Endothelial cell of umbilical vein (primary cell): ENCODE data around the gene PARP9. TPM values are rescaled to one million over a fixed set of nuclear protein-coding genes. Genes with fewer than 3 reads are reported as not detected.

Experiments
- BruUV-seq: library from RNA; stranded (reverse); fragments of 400-500 nt; replicated peaks from 2 replicates; lab custom pipeline; 2021; lab: Mats Ljungman, UMichigan
- CTCF ChIA-PET: fragments of 300-600, 350-600 bp; sonication (Branson Sonifier 250); formaldehyde crosslinking; loops from one replicate; lab custom pipeline; 2021; ENCODE audit warnings: antibody characterized with exemption, inconsistent platforms; lab: Charles Lee
- POLR2A ChIA-PET: fragments of 300-600, 350-600 bp; sonication (Branson Sonifier 250); formaldehyde crosslinking; loops from one replicate; lab custom pipeline; 2021; ENCODE audit warnings: antibody characterized with exemption, inconsistent platforms; lab: Charles Lee
- DNase-seq: peaks from one replicate; pipeline ENCODE4 v3.0.0-alpha.2; 2011; ENCODE audit warnings: low read depth, low spot score
- FAIRE-seq: peaks from 2 replicates; lab custom pipeline; 2011; peaks lifted over from hg19 to GRCh38; lab: Jason Lieb, UNC
- H2AFZ ChIP-seq: 2 replicates; pipeline ENCODE4 v1.6.0; 2012; ENCODE audit warnings: low read depth, low read length, control low read depth, inconsistent platforms
- H3K27ac ChIP-seq: 2 replicates; pipeline ENCODE4 v1.5.1; 2011; ENCODE audit warnings: low read depth, mild to moderate bottlenecking, control low read depth, low read length, moderate library complexity; ENCODE audit not compliant: insufficient read depth
- H3K27me3 ChIP-seq, 2 experiments: 2 replicates each; pipeline versions ENCODE4 v1.6.0 to v1.6.1; 2011; ENCODE audit warnings: low read length in 2 of 2, mixed read lengths in 1 of 2; ENCODE audit not compliant: control insufficient read depth in 2 of 2, insufficient read depth in 2 of 2
- H3K36me3 ChIP-seq, 2 experiments: 2 replicates in 1 of 2; 3 replicates in 1 of 2; pipeline ENCODE4 v1.5.1; 2011; ENCODE audit warnings: low read length in 2 of 2, mild to moderate bottlenecking in 1 of 2, moderate library complexity in 1 of 2; ENCODE audit not compliant: control insufficient read depth in 2 of 2, insufficient read depth in 2 of 2; ENCODE audit errors: extremely low read depth in 1 of 2
- H3K4me1 ChIP-seq: 3 replicates; pipeline ENCODE4 v1.5.1; 2011; ENCODE audit warnings: mild to moderate bottlenecking, low read length; ENCODE audit not compliant: control insufficient read depth, insufficient read depth; ENCODE audit errors: extremely low read depth
- H3K4me2 ChIP-seq: 2 replicates; pipeline ENCODE4 v1.6.1; 2011; ENCODE audit warnings: low read length, control low read depth, mixed read lengths; ENCODE audit not compliant: insufficient read depth
- H3K4me3 ChIP-seq, 3 experiments: fragments of 200-600 bp in 1 of 3; sonication (generic), shearing (Covaris generic) in 1 of 3; replicated peaks in 1 of 3; 2 replicates each; pipeline ENCODE4 v1.5.1; 2011 to 2016; ENCODE audit warnings: control low read depth in 3 of 3, low read length in 3 of 3, mild to moderate bottlenecking in 2 of 3, inconsistent platforms in 1 of 3, low read depth in 1 of 3, moderate library complexity in 1 of 3; ENCODE audit not compliant: insufficient read depth in 1 of 3
- H3K79me2 ChIP-seq: 2 replicates; pipeline ENCODE4 v1.6.0; 2012; ENCODE audit warnings: low read length, inconsistent platforms; ENCODE audit not compliant: control insufficient read depth, insufficient read depth
- H3K9ac ChIP-seq: replicated peaks from 2 replicates; pipeline ENCODE3; 2011; ENCODE audit warnings: low read length, control low read depth; ENCODE audit not compliant: insufficient read depth; ENCODE audit errors: extremely low read depth
- H3K9me1 ChIP-seq: replicated peaks from 3 replicates; pipeline ENCODE4 v1.6.0; 2011; ENCODE audit warnings: mild to moderate bottlenecking, low read length; ENCODE audit not compliant: control insufficient read depth, insufficient read depth; ENCODE audit errors: extremely low read depth
- H3K9me3 ChIP-seq: replicated peaks from 2 replicates; pipeline ENCODE4 v1.5.1; 2012; ENCODE audit warnings: low read length, inconsistent platforms; ENCODE audit not compliant: control insufficient read depth, insufficient read depth
- H4K20me1 ChIP-seq: replicated peaks from 2 replicates; pipeline ENCODE3; 2011; ENCODE audit warnings: mild to moderate bottlenecking, low read length; ENCODE audit not compliant: control insufficient read depth, insufficient read depth; ENCODE audit errors: extremely low read depth
- CTCF ChIP-seq, 2 donors: IDR thresholded peaks; 1 replicate in 1 of 2; 2 replicates in 1 of 2; pipeline ENCODE4 v1.5.1; 2011; ENCODE audit warnings: low read length in 2 of 2, mild to moderate bottlenecking in 2 of 2, moderate library complexity in 2 of 2, control low read depth in 1 of 2, inconsistent platforms in 1 of 2, low read depth in 1 of 2; ENCODE audit not compliant: insufficient read depth in 1 of 2; ENCODE audit errors: extremely low read depth in 1 of 2
- EZH2 ChIP-seq: IDR thresholded peaks from 2 replicates; pipeline ENCODE4 v1.6.1; 2012; ENCODE audit warnings: borderline replicate concordance, low read depth, mild to moderate bottlenecking, moderate library complexity, low read length, inconsistent platforms; ENCODE audit not compliant: severe bottlenecking
- FOS ChIP-seq: IDR thresholded peaks from 2 replicates; pipeline ENCODE4 v1.6.1; 2011; ENCODE audit warnings: mild to moderate bottlenecking, low read length, moderate library complexity, borderline replicate concordance; ENCODE audit not compliant: insufficient read depth
- GATA2 ChIP-seq: IDR thresholded peaks from 2 replicates; pipeline ENCODE4 v1.7.0; 2011; ENCODE audit warnings: low read depth, mild to moderate bottlenecking, moderate library complexity, mixed read lengths, low read length; ENCODE audit not compliant: insufficient read length, insufficient read depth
- JUN ChIP-seq: IDR thresholded peaks from 2 replicates; pipeline ENCODE4 v1.6.1; 2011; ENCODE audit warnings: borderline replicate concordance, low read depth; ENCODE audit not compliant: insufficient read length, insufficient read depth
- MAX ChIP-seq: IDR thresholded peaks from 2 replicates; pipeline ENCODE4 v1.6.1; 2011; ENCODE audit not compliant: insufficient read depth, insufficient read length
- MYC ChIP-seq: IDR thresholded peaks from one replicate; pipeline ENCODE4 v1.6.1; 2011; ENCODE audit warnings: mild to moderate bottlenecking, low read depth, low read length
- POLR2A ChIP-seq: IDR thresholded peaks from 2 replicates; pipeline ENCODE4 v1.6.1; 2012; ENCODE audit warnings: low read depth, mild to moderate bottlenecking, control low read depth, low read length
- POLR2AphosphoS5 ChIP-seq: IDR thresholded peaks from 2 replicates; pipeline ENCODE4 v1.6.1; 2012; ENCODE audit warnings: low read depth, mild to moderate bottlenecking, control low read depth, low read length, moderate library complexity; ENCODE audit not compliant: insufficient read depth
- dilution Hi-C: fragments of 300-500 bp; cut with MboI; formaldehyde crosslinking; loops from one replicate; pipeline ENCODE4 v1.15.0; 2019; ENCODE audit warnings: low sequenced_read_pairs; ENCODE audit not compliant: extremely low pct_ligation_motif_present
- intact Hi-C: fragments of 100-400 bp; cut with micrococcal nuclease; formaldehyde crosslinking; loops from one replicate; pipeline ENCODE4 v1.10.0; 2022
- polyA plus RNA-seq, 4 experiments: library from polyadenylated mRNA; depleted of rRNA in 3 of 4; stranded (reverse) in 3 of 4; unstranded in 1 of 4; fragments of >200 nt; gene quantifications; 2 replicates each; pipeline versions ENCODE4 v1.2.1 to v1.2.3, GENCODE V29; 2011 to 2012; ENCODE audit warnings: missing spikeins in 1 of 4
- total RNA-seq: library from RNA; stranded (reverse); gene quantifications from 2 replicates; pipeline ENCODE4 v1.2.3, GENCODE V29; 2021

The PARP9 gene
- total and polyA plus RNA-seq, 2 donors (not counting 3 experiments of a cell fraction or from before 2014, with no cell fraction given), result 10.1 to 12.5 TPM

DNA sequence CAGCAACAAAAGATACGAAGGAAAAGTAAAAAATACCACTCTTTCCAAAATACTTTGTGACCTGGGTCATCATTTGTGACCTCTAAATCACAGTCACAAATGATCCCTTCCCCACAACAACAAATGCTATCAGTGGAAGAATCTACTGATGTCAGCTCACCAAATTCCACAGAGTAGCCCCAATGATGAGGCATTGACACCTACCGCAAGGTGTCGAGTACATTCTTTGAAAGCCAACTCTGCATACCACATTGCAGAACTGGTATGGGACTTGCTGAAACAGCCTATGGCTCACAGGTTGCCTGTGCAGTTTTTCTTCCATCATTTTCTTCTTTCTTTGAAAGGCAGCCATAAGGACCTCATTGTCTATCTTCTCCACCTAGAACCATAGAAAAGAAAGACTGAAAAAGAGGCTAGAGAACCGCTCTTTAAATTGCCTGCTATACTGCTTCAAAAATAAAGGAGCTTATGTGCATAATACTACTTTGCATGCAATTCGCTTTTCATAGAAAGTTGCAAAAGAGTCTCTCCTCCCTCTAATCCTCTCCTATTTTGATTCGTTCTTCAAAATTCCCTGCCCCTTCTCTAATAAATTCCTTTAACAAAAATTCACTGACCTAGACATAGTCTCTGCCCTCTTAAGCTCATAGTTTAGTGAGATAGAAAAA is 28.0 kb downstream of the PARP9 start:
- FAIRE-seq, result no peak
- Histone ChIP-seq H3K4me3 (no peak overlapping the region), H3K4me1 (no peaks in the 10 kb centered on the region), H4K20me1 (no peaks in the 10 kb centered on the region), H3K9me1 (no peaks in the 10 kb centered on the region), H3K27me3 (no peaks in the 10 kb centered on the region), H3K27ac (no peak overlapping the region), H3K36me3 (peaks cover 4 to 5% of the 10 kb centered on the region in 2 experiments), H3K9me3 (no peaks in the 10 kb centered on the region), H3K9ac (no peak overlapping the region), H3K79me2 (no peaks in the 10 kb centered on the region), H2AFZ (no peak overlapping the region), H3K4me2 (no peak overlapping the region)
- intact Hi-C loops (no loop called here), dilution Hi-C loops (no loop called here)
- ChIA-PET CTCF (no interaction called here), POLR2A (no interaction called here)
- TF ChIP-seq POLR2A (no peak), FOS (no peak), POLR2AphosphoS5 (no peak), MAX (no peak), GATA2 (no peak), MYC (no peak), JUN (no peak), EZH2 (no peak), CTCF (IDR thresholded peaks at IDR 0.05; ENCODE audit: extremely low read depth in 1 of 2, insufficient read depth in 1 of 2, low read depth in 1 of 2, low read length in 2 of 2) (no peak)
- no peak for DNase-seq
- BruUV-seq, result no TSS peak
